ENCODE data around the gene LAMA1. TPM values are rescaled to one million over a fixed set of nuclear protein-coding genes. Genes with fewer than 3 reads are reported as not detected.

Gene LAMA1
- total and polyA plus RNA-seq, 3 experiments from 2014 or later = not detected

DNA sequence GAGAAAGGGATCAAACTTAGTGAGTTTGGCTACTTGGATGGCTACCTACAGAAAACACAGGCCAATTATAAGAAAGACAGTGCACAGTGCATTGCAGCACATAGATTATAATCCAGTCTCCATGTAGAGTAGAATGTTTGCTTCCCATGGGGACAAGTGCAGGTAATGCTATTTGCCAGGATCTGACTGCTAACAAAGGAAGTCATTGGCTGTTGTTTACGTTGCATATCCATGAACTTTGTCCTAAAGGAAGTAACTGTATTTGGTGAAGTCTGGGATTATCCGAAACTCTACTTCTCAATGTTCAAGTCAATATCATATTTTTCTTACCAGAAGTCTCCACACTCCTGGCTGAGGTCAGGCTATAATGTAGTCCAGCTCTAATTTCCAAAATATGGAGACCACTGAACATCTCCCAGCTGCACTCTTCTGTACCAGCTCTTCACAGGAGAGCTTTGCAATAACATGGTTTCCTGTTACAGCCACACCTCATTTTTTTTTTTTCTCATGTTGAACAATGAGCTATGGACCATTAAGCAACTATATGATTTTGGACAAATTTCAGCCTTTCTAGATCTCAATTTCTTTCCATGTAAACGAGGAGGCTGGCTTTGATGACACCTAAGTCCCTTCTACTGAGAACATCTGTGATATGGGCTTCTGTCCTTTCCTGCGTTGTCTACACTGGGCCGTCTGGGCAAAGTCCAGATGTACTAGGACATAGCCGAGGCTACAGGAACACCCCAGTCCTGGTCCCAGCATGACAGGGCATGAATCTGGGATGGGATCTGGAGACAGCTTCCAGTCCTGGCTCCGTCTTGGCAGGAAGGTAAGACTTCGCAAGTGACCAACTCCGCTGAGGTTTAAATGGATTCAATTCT, 154.8 kb downstream of the LAMA1 start:
- CTCF ChIA-PET = no interaction called here
- Mint-ChIP-seq H3K4me3 (no peak overlapping the region), H3K27ac (no peak overlapping the region), H3K4me1 (no peaks in the 10 kb centered on the region), H3K27me3 (no peaks in the 10 kb centered on the region), H3K36me3 (no peaks in the 10 kb centered on the region), H3K9me3 (peaks cover 3 to 9% (median 6%) of the 10 kb centered on the region in 5 donors)
- Histone ChIP-seq H3K9me3 (ENCODE audit: low read length) (no peaks in the 10 kb centered on the region), H3K36me3 (ENCODE audit: insufficient read depth, low read length) (no peaks in the 10 kb centered on the region), H3K4me3 (ENCODE audit: low read length) (no peak overlapping the region), H3K4me1 (ENCODE audit: insufficient read depth, low read length) (no peaks in the 10 kb centered on the region), H3K27ac (ENCODE audit: low read depth, low read length) (no peak overlapping the region), H3K27me3 (ENCODE audit: insufficient read depth, low read length, poor library complexity, severe bottlenecking) (no peaks in the 10 kb centered on the region)
- POLR2A ChIA-PET = no interaction called here
- DNase-seq = no peak

DNA sequence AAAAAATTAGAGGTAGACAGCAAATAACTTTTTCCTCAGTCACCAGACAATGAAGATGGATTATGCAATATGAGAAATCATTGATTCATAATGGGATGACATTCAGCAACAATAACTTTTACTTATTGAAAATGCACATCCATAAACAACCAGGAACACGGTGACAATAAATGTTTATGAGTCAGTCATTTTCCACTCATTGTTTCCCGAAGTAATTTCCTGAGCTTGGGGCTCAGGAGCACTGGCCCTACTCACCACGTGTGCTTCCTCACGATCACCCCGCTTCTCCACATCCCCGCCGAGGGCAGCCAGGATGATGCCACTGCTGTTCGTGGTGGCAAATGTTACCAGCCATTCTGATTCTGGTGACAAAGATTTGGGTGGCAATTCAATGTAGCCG, 156.3 kb downstream of the LAMA1 start:
- H3K36me3 ChIP-seq (ENCODE audit: insufficient read depth, low read length) = no peaks in the 10 kb centered on the region
- no peaks in the 10 kb centered on the region for H3K4me1 ChIP-seq (ENCODE audit: insufficient read depth, low read length)
- Mint-ChIP-seq H3K4me3 (no peak overlapping the region), H3K27ac (no peak overlapping the region), H3K36me3 (no peaks in the 10 kb centered on the region), H3K9me3 (peaks cover 3 to 7% (median 6%) of the 10 kb centered on the region in 5 donors), H3K27me3 (no peaks in the 10 kb centered on the region), H3K4me1 (no peaks in the 10 kb centered on the region)
- no peak for DNase-seq
- ChIA-PET POLR2A (no interaction called here), CTCF (no interaction called here)
- H3K4me3 ChIP-seq (ENCODE audit: low read length) = no peak overlapping the region
- no peaks in the 10 kb centered on the region for H3K27me3 ChIP-seq (ENCODE audit: insufficient read depth, low read length, poor library complexity, severe bottlenecking)
- no peaks in the 10 kb centered on the region for H3K9me3 ChIP-seq (ENCODE audit: low read length)
- H3K27ac ChIP-seq (ENCODE audit: low read depth, low read length) = no peak overlapping the region

DNA sequence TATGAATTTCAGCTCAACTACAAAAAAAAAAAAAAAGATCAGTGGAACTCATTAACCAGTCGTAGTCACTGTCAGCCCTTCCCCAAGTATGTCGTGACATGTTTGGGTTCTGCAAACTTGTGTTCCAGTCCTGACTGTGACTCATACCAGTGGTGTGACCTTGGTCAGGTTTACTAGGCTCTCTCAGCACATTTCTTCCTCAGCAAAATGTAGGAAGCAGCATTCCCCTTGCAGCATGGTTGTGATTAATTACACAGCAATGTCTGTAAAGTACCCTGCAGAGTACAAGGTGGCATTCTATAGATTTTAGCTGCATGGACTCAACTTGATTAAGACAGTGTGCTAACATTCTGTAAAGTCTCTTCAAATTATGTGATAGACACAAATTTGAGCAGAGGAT, 156.9 kb downstream of the LAMA1 start:
- DNase-seq = no peak
- no peak overlapping the region for H3K4me3 Mint-ChIP-seq
- H3K36me3 Mint-ChIP-seq = no peaks in the 10 kb centered on the region
- Histone ChIP-seq H3K27me3 (ENCODE audit: insufficient read depth, low read length, poor library complexity, severe bottlenecking) (no peaks in the 10 kb centered on the region), H3K4me1 (ENCODE audit: insufficient read depth, low read length) (no peaks in the 10 kb centered on the region), H3K9me3 (ENCODE audit: low read length) (no peaks in the 10 kb centered on the region), H3K27ac (ENCODE audit: low read depth, low read length) (no peak overlapping the region), H3K4me3 (ENCODE audit: low read length) (no peak overlapping the region), H3K36me3 (ENCODE audit: insufficient read depth, low read length) (no peaks in the 10 kb centered on the region)
- no peaks in the 10 kb centered on the region for H3K4me1 Mint-ChIP-seq
- H3K27me3 Mint-ChIP-seq = no peaks in the 10 kb centered on the region
- POLR2A ChIA-PET = no interaction called here
- H3K27ac Mint-ChIP-seq = no peak overlapping the region
- peaks cover 3 to 6% (median 4%) of the 10 kb centered on the region in 5 donors for H3K9me3 Mint-ChIP-seq
- CTCF ChIA-PET = no interaction called here

DNA sequence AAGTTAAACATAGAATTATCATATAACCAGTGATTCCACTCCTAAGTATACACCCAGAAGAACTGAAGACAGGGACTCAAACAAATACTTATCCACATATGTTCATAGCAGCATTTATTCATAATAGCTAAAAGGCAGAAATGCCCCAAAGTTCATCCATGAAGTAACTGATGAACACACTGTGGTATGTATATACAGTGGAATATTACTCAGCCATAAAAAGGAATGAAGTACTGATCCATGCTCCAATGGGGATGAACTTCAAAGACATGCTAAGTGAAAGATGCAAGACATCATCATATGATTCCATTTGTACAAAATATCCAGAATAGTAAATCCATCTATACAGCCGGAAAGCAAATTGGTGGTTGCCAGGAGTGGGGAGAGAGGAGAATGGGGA, 157.5 kb downstream of the LAMA1 start:
- Histone ChIP-seq H3K4me1 (ENCODE audit: insufficient read depth, low read length) (no peaks in the 10 kb centered on the region), H3K27ac (ENCODE audit: low read depth, low read length) (no peak overlapping the region), H3K4me3 (ENCODE audit: low read length) (no peak overlapping the region), H3K36me3 (ENCODE audit: insufficient read depth, low read length) (no peaks in the 10 kb centered on the region), H3K9me3 (ENCODE audit: low read length) (no peaks in the 10 kb centered on the region), H3K27me3 (ENCODE audit: insufficient read depth, low read length, poor library complexity, severe bottlenecking) (no peaks in the 10 kb centered on the region)
- H3K36me3 Mint-ChIP-seq = no peaks in the 10 kb centered on the region
- H3K4me3 Mint-ChIP-seq = no peak overlapping the region
- no peaks in the 10 kb centered on the region for H3K4me1 Mint-ChIP-seq
- CTCF ChIA-PET = no interaction called here
- H3K27me3 Mint-ChIP-seq = no peaks in the 10 kb centered on the region
- peaks cover 3 to 6% (median 4%) of the 10 kb centered on the region in 5 donors for H3K9me3 Mint-ChIP-seq
- no peak for DNase-seq
- POLR2A ChIA-PET = no interaction called here
- H3K27ac Mint-ChIP-seq = no peak overlapping the region

DNA sequence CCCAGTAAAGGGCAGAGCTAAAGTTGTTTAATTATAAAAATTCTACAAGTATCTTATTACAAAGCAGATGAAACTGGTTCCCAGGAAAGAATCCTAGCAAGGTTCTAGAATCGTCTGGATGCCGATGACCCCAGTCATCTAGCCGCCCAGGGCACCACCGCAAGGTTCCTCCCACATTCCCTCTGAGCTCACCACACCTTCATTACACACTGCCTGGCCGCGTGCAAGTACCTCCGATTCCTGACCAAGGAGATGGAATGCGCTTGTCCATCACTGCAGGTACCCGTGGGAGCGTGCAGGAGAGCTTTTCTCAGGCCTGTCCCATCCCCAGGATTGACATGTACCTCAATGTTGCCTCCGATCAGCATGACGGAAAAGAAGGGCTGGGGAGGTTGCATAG, 158.5 kb downstream of the LAMA1 start:
- H3K27me3 ChIP-seq (ENCODE audit: insufficient read depth, low read length, poor library complexity, severe bottlenecking) = no peaks in the 10 kb centered on the region
- POLR2A ChIA-PET = no interaction called here
- H3K4me1 ChIP-seq (ENCODE audit: insufficient read depth, low read length) = no peaks in the 10 kb centered on the region
- Mint-ChIP-seq H3K27ac (no peak overlapping the region), H3K36me3 (no peaks in the 10 kb centered on the region), H3K4me3 (no peak overlapping the region), H3K9me3 (peaks cover 4 to 8% (median 5%) of the 10 kb centered on the region in 5 donors), H3K4me1 (no peaks in the 10 kb centered on the region), H3K27me3 (peaks cover 0 to 2% of the 10 kb centered on the region in 2 donors)
- no peak overlapping the region for H3K4me3 ChIP-seq (ENCODE audit: low read length)
- H3K36me3 ChIP-seq (ENCODE audit: insufficient read depth, low read length) = no peaks in the 10 kb centered on the region
- CTCF ChIA-PET = no interaction called here
- H3K27ac ChIP-seq (ENCODE audit: low read depth, low read length) = no peak overlapping the region
- H3K9me3 ChIP-seq (ENCODE audit: low read length) = no peaks in the 10 kb centered on the region
- no peak for DNase-seq

DNA sequence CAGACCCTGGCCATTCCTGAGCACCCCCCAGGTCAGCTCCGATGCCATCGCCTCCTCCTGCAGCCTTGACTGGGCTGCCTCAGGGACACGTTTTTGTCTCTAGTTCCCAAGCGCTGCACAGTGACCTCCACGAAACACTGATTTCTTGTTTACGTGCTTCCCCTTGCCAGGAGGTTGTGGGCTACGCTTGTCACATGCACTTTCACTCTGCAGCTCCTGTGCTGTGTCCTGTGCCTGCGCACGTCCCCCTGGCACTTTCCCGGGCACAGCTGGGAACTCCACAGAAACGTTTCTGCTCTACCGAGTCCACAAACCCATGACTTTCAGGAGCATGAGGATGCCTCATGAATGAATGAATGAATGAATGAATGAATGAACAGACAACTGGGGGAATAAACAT, 160.6 kb downstream of the LAMA1 start:
- ChIA-PET POLR2A (no interaction called here), CTCF (no interaction called here)
- Histone ChIP-seq H3K4me1 (ENCODE audit: insufficient read depth, low read length) (no peaks in the 10 kb centered on the region), H3K9me3 (ENCODE audit: low read length) (no peaks in the 10 kb centered on the region), H3K36me3 (ENCODE audit: insufficient read depth, low read length) (no peaks in the 10 kb centered on the region), H3K4me3 (ENCODE audit: low read length) (no peak overlapping the region), H3K27ac (ENCODE audit: low read depth, low read length) (no peak overlapping the region), H3K27me3 (ENCODE audit: insufficient read depth, low read length, poor library complexity, severe bottlenecking) (no peaks in the 10 kb centered on the region)
- Mint-ChIP-seq H3K27ac (no peak overlapping the region), H3K27me3 (peaks cover 0 to 2% of the 10 kb centered on the region in 2 donors), H3K4me1 (no peaks in the 10 kb centered on the region), H3K4me3 (no peak overlapping the region), H3K36me3 (no peaks in the 10 kb centered on the region), H3K9me3 (peaks cover 4 to 13% (median 6%) of the 10 kb centered on the region in 5 donors)
- no peak for DNase-seq

DNA sequence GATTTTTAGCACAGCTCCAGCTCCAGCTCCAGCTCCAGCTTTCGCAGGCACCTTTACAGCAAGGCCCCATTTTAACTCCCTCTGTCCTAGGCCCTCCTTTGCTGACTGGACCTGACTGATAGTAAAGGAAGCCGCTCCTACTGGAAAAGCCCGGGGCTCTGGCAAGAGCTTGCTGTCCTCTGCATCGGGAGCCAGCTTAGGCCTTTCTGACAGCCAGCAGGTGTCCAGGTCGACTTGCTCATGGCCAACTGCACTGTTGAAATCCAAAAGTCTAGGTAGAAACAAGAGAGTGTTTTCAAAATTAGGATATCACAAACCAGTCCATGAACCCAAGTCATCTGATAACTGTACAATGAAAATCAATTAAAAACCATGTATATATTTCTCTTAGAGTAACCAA, 161.1 kb downstream of the LAMA1 start:
- Mint-ChIP-seq H3K4me1 (no peaks in the 10 kb centered on the region), H3K4me3 (no peak overlapping the region), H3K36me3 (no peaks in the 10 kb centered on the region), H3K27me3 (peaks cover 0 to 2% of the 10 kb centered on the region in 2 donors), H3K27ac (no peak overlapping the region), H3K9me3 (peaks cover 6 to 17% (median 11%) of the 10 kb centered on the region in 5 donors)
- no peaks in the 10 kb centered on the region for H3K36me3 ChIP-seq (ENCODE audit: insufficient read depth, low read length)
- no peaks in the 10 kb centered on the region for H3K9me3 ChIP-seq (ENCODE audit: low read length)
- CTCF ChIA-PET = no interaction called here
- H3K4me1 ChIP-seq (ENCODE audit: insufficient read depth, low read length) = no peaks in the 10 kb centered on the region
- DNase-seq = no peak
- H3K27me3 ChIP-seq (ENCODE audit: insufficient read depth, low read length, poor library complexity, severe bottlenecking) = no peaks in the 10 kb centered on the region
- POLR2A ChIA-PET = no interaction called here
- no peak overlapping the region for H3K4me3 ChIP-seq (ENCODE audit: low read length)
- H3K27ac ChIP-seq (ENCODE audit: low read depth, low read length) = no peak overlapping the region

DNA sequence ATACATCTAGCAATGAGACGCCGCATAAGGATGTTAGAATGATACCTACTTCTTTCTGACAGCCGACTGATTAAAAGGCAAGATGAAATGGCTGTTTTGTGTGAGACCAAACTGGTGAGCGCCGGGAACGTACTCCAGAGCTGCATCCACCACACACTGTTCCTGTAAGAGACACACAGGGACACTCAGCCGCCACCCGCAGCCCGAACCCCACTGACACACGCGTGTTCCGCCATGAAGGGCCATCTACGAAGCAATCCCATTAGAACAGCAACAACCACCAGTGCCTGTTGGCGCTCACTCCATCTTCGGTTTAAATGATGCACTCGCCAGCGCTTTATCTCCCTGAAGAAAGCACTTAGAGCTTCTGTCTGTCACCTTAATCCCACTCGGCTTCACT, 162.3 kb downstream of the LAMA1 start:
- CTCF ChIA-PET = no interaction called here
- no peaks in the 10 kb centered on the region for H3K9me3 ChIP-seq (ENCODE audit: low read length)
- H3K27ac Mint-ChIP-seq = no peak overlapping the region

More for the DNA sequence above, 162.3 kb downstream of the LAMA1 start:
- Histone ChIP-seq H3K4me1 (ENCODE audit: insufficient read depth, low read length) (no peaks in the 10 kb centered on the region), H3K27me3 (ENCODE audit: insufficient read depth, low read length, poor library complexity, severe bottlenecking) (no peaks in the 10 kb centered on the region), H3K4me3 (ENCODE audit: low read length) (no peak overlapping the region), H3K36me3 (ENCODE audit: insufficient read depth, low read length) (no peaks in the 10 kb centered on the region), H3K27ac (ENCODE audit: low read depth, low read length) (no peak overlapping the region)
- POLR2A ChIA-PET = no interaction called here
- peaks cover 0 to 2% of the 10 kb centered on the region in 2 donors for H3K27me3 Mint-ChIP-seq
- H3K4me1 Mint-ChIP-seq = no peaks in the 10 kb centered on the region
- no peak overlapping the region for H3K4me3 Mint-ChIP-seq
- DNase-seq = no peak
- H3K36me3 Mint-ChIP-seq = no peaks in the 10 kb centered on the region
- H3K9me3 Mint-ChIP-seq = peaks cover 4 to 24% (median 14%) of the 10 kb centered on the region in 5 donors

All from CD8-positive, alpha-beta memory T cell (primary cell).